OCI-LY1 (cell line): Measurements from ENCODE around the gene RSBN1L.

Experiments used
- H2AFZ ChIP-seq: fragments of 200-600 bp; sonication (generic), shearing (Covaris generic); 2 replicates; pipeline ENCODE4 v1.6.0; 2014; ENCODE audit warnings: antibody characterized with exemption, mild to moderate bottlenecking, low read length
- H3F3A ChIP-seq: fragments of 200-600 bp; sonication (generic), shearing (Covaris generic); 2 replicates; pipeline ENCODE4 v1.6.0; 2014; ENCODE audit warnings: mild to moderate bottlenecking, antibody characterized with exemption, low read length, moderate library complexity; ENCODE audit not compliant: insufficient read depth
- H3K27ac ChIP-seq: fragments of 200-600 bp; sonication (generic); 2 replicates; pipeline ENCODE4 v1.5.1; 2014; ENCODE audit warnings: low read length, mixed run types, mild to moderate bottlenecking, low read depth; ENCODE audit not compliant: poor library complexity, severe bottlenecking
- H3K27me3 ChIP-seq: fragments of 200-600 bp; sonication (generic); 2 replicates; pipeline ENCODE4 v1.6.0; 2014; ENCODE audit warnings: antibody characterized with exemption, mild to moderate bottlenecking, low read length, moderate library complexity; ENCODE audit not compliant: insufficient read depth
- H3K36me3 ChIP-seq: fragments of 200-600 bp; sonication (generic); 2 replicates; pipeline ENCODE4 v1.6.1; 2014; ENCODE audit warnings: mild to moderate bottlenecking, antibody characterized with exemption, low read length, moderate library complexity, mixed read lengths; ENCODE audit not compliant: insufficient read depth
- H3K4me1 ChIP-seq: fragments of 200-600 bp; sonication (generic); 2 replicates; pipeline ENCODE4 v1.5.1; 2014; ENCODE audit warnings: mild to moderate bottlenecking, low read length, moderate library complexity; ENCODE audit not compliant: insufficient read depth, severe bottlenecking
- H3K4me2 ChIP-seq: fragments of 200-600 bp; sonication (generic), shearing (Covaris generic); 2 replicates; pipeline ENCODE4 v1.6.1; 2014; ENCODE audit warnings: low read length
- H3K4me3 ChIP-seq: fragments of 200-600 bp; sonication (generic); 2 replicates; pipeline ENCODE4 v1.5.1; 2014; ENCODE audit warnings: low read length, low read depth, mild to moderate bottlenecking, mixed read lengths; ENCODE audit not compliant: poor library complexity, severe bottlenecking
- H3K79me2 ChIP-seq: fragments of 200-600 bp; shearing (Covaris generic); 2 replicates; pipeline ENCODE4 v1.6.1; 2016; ENCODE audit warnings: mixed run types, low read length, mixed read lengths; ENCODE audit not compliant: insufficient read depth
- H3K9ac ChIP-seq: fragments of 200-600 bp; sonication (generic), shearing (Covaris generic); 2 replicates; pipeline ENCODE4 v1.6.1; 2014; ENCODE audit warnings: mild to moderate bottlenecking, low read length, mixed read lengths
- H3K9me2 ChIP-seq: fragments of 200-600 bp; sonication (generic), shearing (Covaris generic); 2 replicates; pipeline ENCODE4 v1.6.1; 2014; ENCODE audit warnings: low read depth, mild to moderate bottlenecking, low read length, mixed read lengths
- H3K9me3 ChIP-seq: fragments of 200-600 bp; shearing (Covaris generic); 2 replicates; pipeline ENCODE4 v1.6.1; 2014; ENCODE audit warnings: low read length, mixed read lengths
- H4K20me1 ChIP-seq: fragments of 200-600 bp; sonication (generic), shearing (Covaris generic); 2 replicates; pipeline ENCODE4 v1.6.0; 2016; ENCODE audit warnings: mild to moderate bottlenecking, low read length; ENCODE audit not compliant: insufficient read depth
- EZH2 ChIP-seq: fragments of 200-600 bp; sonication (generic), shearing (Covaris generic); IDR thresholded peaks from 2 replicates; pipeline ENCODE4 v1.8.0; 2017; ENCODE audit warnings: borderline replicate concordance, mixed run types, mild to moderate bottlenecking, antibody characterized with exemption, low read length, moderate library complexity, mixed read lengths
- TF ChIP-seq, protein P1 (sequence below): fragments of 200-600 bp; sonication (generic), shearing (Covaris generic); IDR thresholded peaks from 2 replicates; pipeline ENCODE4 v1.5.1; 2017; ENCODE audit warnings: mild to moderate bottlenecking, antibody characterized with exemption, low read length, moderate library complexity, mixed read lengths

Gene RSBN1L

DNA sequence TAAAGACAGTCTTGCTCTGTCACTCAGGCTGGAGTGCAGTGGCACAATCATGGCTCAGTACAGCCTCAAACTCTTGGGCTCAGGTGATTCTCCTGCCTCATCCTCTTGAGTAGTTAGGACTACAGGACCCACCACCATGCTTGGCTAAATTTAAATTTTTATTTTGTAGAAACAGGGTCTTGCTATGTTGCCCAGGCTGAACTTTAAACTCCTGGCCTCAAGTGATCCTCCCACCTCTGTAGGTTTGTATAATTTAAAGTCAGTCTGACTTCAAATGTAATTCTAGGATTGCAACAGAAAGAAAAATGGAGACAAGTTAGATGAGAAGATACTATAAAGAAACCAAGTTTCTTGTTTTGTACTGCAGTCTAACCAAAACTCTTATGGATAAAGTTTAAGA lies 90.5 kb downstream of the RSBN1L start:
- Histone ChIP-seq H3F3A (no peaks in the 10 kb centered on the region), H3K9me3 (0 out of 2 replicates have a peak, but pooled peaks cover 10% of the 10 kb centered on the region), H3K79me2 (no peaks in the 10 kb centered on the region), H2AFZ (no peak overlapping the region), H3K4me3 (no peak overlapping the region), H3K27me3 (no peaks in the 10 kb centered on the region), H4K20me1 (no peaks in the 10 kb centered on the region), H3K4me1 (no peaks in the 10 kb centered on the region), H3K4me2 (no peak overlapping the region), H3K9me2 (no peaks in the 10 kb centered on the region), H3K36me3 (peaks cover 46% of the 10 kb centered on the region), H3K9ac (no peak overlapping the region), H3K27ac (no peak overlapping the region)
- TF ChIP-seq EZH2 = no peak
- TF ChIP-seq, protein P1, sequence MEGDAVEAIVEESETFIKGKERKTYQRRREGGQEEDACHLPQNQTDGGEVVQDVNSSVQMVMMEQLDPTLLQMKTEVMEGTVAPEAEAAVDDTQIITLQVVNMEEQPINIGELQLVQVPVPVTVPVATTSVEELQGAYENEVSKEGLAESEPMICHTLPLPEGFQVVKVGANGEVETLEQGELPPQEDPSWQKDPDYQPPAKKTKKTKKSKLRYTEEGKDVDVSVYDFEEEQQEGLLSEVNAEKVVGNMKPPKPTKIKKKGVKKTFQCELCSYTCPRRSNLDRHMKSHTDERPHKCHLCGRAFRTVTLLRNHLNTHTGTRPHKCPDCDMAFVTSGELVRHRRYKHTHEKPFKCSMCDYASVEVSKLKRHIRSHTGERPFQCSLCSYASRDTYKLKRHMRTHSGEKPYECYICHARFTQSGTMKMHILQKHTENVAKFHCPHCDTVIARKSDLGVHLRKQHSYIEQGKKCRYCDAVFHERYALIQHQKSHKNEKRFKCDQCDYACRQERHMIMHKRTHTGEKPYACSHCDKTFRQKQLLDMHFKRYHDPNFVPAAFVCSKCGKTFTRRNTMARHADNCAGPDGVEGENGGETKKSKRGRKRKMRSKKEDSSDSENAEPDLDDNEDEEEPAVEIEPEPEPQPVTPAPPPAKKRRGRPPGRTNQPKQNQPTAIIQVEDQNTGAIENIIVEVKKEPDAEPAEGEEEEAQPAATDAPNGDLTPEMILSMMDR = no peak

DNA sequence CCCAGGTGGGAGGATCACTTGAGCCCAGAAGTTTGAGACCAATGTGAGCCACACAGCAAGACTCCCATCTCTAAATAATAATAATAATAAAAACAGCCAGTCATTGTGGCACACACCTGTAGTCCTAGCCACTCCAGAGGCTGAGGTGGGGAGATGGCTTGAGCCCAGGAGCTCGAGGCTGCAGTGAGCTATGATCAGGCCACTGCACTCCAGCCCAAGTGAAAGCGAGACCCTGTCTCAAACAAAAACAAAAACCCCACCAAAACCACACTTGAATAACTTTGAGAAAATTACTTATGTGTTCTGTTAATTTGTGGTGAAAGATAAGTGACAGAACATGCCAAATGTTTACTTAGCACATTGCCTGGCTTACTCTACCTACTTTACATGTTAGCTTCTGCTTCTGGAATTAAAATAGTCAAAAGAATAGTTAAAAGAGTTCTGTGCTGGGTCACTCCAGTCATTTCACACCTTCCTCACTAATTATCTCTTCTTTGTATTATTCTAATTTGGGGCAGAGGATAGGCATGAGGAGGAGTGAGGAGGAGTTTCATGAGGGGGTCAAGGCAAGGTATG lies 92.2 kb downstream of the RSBN1L start:
- H3K27me3 ChIP-seq = no peaks in the 10 kb centered on the region
- H4K20me1 ChIP-seq = no peaks in the 10 kb centered on the region
- H3K4me1 ChIP-seq = no peaks in the 10 kb centered on the region
- peaks cover 30% of the 10 kb centered on the region for H3K36me3 ChIP-seq
- H3K4me3 ChIP-seq = no peak overlapping the region
- no peaks in the 10 kb centered on the region for H3K79me2 ChIP-seq
- H3K9me2 ChIP-seq = no peaks in the 10 kb centered on the region
- H3K27ac ChIP-seq = no peak overlapping the region
- 0 out of 2 replicates have a peak, but pooled peaks cover 10% of the 10 kb centered on the region for H3K9me3 ChIP-seq
- TF ChIP-seq, protein P1 = no peak
- no peak for TF ChIP-seq EZH2
- no peaks in the 10 kb centered on the region for H3F3A ChIP-seq
- H3K9ac ChIP-seq = no peak overlapping the region
- no peak overlapping the region for H2AFZ ChIP-seq
- H3K4me2 ChIP-seq = no peak overlapping the region

DNA sequence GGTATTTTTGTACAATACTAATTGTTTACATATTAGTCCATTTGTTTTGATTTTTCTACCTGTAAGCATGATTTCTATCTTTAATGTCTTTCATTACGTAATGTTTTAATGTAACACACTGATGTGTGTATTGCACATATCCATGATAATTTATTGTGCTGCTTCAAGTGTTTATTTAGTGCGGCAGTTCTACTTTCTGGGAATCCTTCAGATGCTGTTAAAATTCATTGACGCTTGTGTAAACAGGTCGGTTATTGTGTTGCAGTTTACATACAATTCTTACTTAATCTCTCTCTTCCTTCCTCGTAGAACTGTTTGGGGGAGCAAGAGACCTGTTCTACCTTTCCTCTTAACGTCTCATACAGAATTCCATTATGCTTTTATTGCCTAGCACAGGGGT lies 95.1 kb downstream of the RSBN1L start:
- Histone ChIP-seq H3K27ac (no peak overlapping the region), H3K4me3 (no peak overlapping the region), H4K20me1 (no peaks in the 10 kb centered on the region), H2AFZ (no peak overlapping the region), H3K9ac (no peak overlapping the region), H3K9me2 (no peaks in the 10 kb centered on the region), H3K4me2 (no peak overlapping the region), H3K27me3 (no peaks in the 10 kb centered on the region), H3K79me2 (peaks cover 6% of the 10 kb centered on the region), H3K36me3 (peaks cover 17% of the 10 kb centered on the region; the same call in 1 of the 2 replicates), H3K9me3 (no peaks in the 10 kb centered on the region), H3F3A (no peaks in the 10 kb centered on the region), H3K4me1 (peaks cover 7% of the 10 kb centered on the region)
- TF ChIP-seq, protein P1 = no peak
- no peak for TF ChIP-seq EZH2
